GM12891 (cell line): ENCODE measurements around the gene MAGEA9B.

Source experiments
- PAX5 ChIP-seq: IDR thresholded peaks from 2 replicates; pipeline ENCODE4 v1.6.1; 2011; ENCODE audit warnings: low read length, moderate library complexity, mild to moderate bottlenecking; ENCODE audit not compliant: insufficient read depth, severe bottlenecking
- POLR2A ChIP-seq: IDR thresholded peaks from 2 replicates; pipeline ENCODE4 v1.6.1; 2011; ENCODE audit warnings: low read depth, low read length, control low read depth
- POLR2AphosphoS5 ChIP-seq: IDR thresholded peaks from 2 replicates; pipeline ENCODE4 v1.6.1; 2011; ENCODE audit warnings: low read depth, low read length, control low read depth
- SPI1 ChIP-seq: IDR thresholded peaks from 2 replicates; pipeline ENCODE4 v1.6.1; 2011; ENCODE audit warnings: low read depth, low read length, control low read depth
- TAF1 ChIP-seq: IDR thresholded peaks from 2 replicates; pipeline ENCODE4 v1.6.1; 2011; ENCODE audit warnings: low read depth, low read length, control low read depth

DNA sequence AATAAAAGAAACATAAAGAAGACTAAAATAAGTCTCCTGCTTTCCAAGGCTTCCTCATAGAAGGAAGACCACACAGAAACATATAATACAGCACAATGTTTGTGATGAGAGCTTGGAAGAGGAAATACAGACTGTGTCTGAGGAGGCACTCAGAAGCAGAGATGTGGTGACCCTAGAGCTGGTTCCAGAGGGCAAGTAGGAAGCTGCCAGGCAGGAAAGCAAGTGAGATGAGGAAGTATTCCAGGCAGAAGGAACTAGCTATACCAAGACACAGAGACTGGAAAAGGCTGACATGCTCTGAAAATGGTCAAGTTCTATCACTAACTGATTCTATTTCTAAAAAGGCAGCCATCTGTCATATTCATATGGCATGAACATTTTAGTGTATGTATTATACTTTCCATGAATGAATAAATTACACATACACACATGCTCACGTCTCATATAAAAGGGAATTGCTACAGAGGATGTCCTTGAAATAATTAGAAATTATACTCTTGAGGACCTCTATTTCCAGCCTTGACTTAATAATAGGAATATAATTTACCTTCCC, 24.4 kb upstream of the MAGEA9B start:
- TF ChIP-seq POLR2A: no peak
- TF ChIP-seq POLR2AphosphoS5: no peak
- no peak for TF ChIP-seq SPI1
- TF ChIP-seq TAF1: no peak
- TF ChIP-seq PAX5: no peak
